ENCODE results near the gene TLE7. TPM values are rescaled to one million over a fixed set of nuclear protein-coding genes. Genes with fewer than 3 reads are reported as not detected.

TLE7 gene
- total RNA-seq, 6 experiments from 2014 or later: not detected

GRCh38 chr16:71423016-71423415 is 18.8 kb downstream of the TLE7 start:
- H3K27me3 Mint-ChIP-seq (ENCODE audit: insufficient read depth): peaks cover 46% of the 10 kb centered on the region
- no peaks in the 10 kb centered on the region for H3K36me3 Mint-ChIP-seq (ENCODE audit: low read depth)
- peaks cover under 1% of the 10 kb centered on the region for H3K4me1 Mint-ChIP-seq (ENCODE audit: low read depth)
- no peak overlapping the region for H3K27ac Mint-ChIP-seq
- TF ChIP-seq CTCF (IDR thresholded peaks at IDR 0.05): no peak
- H3K4me3 Mint-ChIP-seq: no peak overlapping the region
- DNase-seq: no peak
- no peaks in the 10 kb centered on the region for H3K9me3 Mint-ChIP-seq

- Mint-ChIP-seq H3K4me3 (no peak overlapping the region), H3K9me3 (no peaks in the 10 kb centered on the region), H3K4me1 (ENCODE audit: low read depth) (no peaks in the 10 kb centered on the region), H3K27me3 (ENCODE audit: insufficient read depth) (peaks cover 46% of the 10 kb centered on the region), H3K36me3 (ENCODE audit: low read depth) (no peaks in the 10 kb centered on the region), H3K27ac (no peak overlapping the region)
- TF ChIP-seq CTCF (IDR thresholded peaks at IDR 0.05): peak; percentile 70
- no peak for DNase-seq
Observed at GRCh38 chr16:71421911-71422310, 19.9 kb downstream of the TLE7 start.

- DNase-seq: no peak
- H3K27me3 Mint-ChIP-seq (ENCODE audit: insufficient read depth): peaks cover 19% of the 10 kb centered on the region
- H3K4me1 Mint-ChIP-seq (ENCODE audit: low read depth): 0 out of 2 replicates have a peak, but pooled peaks cover 5% of the 10 kb centered on the region
- TF ChIP-seq CTCF (IDR thresholded peaks at IDR 0.05): no peak
- H3K4me3 Mint-ChIP-seq: no peak overlapping the region
- H3K36me3 Mint-ChIP-seq (ENCODE audit: low read depth): no peaks in the 10 kb centered on the region
- no peak overlapping the region for H3K27ac Mint-ChIP-seq
- H3K9me3 Mint-ChIP-seq: no peaks in the 10 kb centered on the region
Observed at GRCh38 chr16:71414038-71414437, 27.8 kb downstream of the TLE7 start.

DNA sequence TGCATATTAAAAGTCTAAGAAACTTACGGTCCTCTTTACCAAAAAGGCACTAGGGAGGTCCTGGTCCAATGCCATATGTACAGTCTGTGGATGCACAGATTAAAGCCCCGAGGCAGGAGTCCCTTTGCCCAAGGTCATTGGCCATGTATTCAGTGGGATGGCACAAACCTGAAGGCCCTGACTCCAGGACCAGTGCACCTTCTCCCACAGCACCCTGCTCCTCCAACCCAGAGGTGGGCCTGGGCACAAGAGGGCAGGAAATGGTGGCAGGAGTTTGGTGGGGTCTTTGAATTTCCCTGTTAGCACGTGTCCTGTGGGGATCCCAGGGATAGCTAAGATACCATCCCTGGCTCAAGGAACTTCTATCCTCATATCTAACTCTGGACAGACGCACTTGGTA is 28.5 kb downstream of the TLE7 start:
- DNase-seq: no peak
- 0 out of 2 replicates have a peak, but pooled peaks cover 5% of the 10 kb centered on the region for H3K4me1 Mint-ChIP-seq (ENCODE audit: low read depth)
- no peak overlapping the region for H3K27ac Mint-ChIP-seq
- H3K36me3 Mint-ChIP-seq (ENCODE audit: low read depth): no peaks in the 10 kb centered on the region
- H3K4me3 Mint-ChIP-seq: no peak overlapping the region
- H3K9me3 Mint-ChIP-seq: no peaks in the 10 kb centered on the region
- peaks cover 22% of the 10 kb centered on the region for H3K27me3 Mint-ChIP-seq (ENCODE audit: insufficient read depth)
- TF ChIP-seq CTCF (IDR thresholded peaks at IDR 0.05): no peak

- Mint-ChIP-seq H3K27me3 (ENCODE audit: insufficient read depth) (peaks cover 30% of the 10 kb centered on the region), H3K4me3 (no peak overlapping the region), H3K27ac (no peak overlapping the region), H3K4me1 (ENCODE audit: low read depth) (0 out of 2 replicates have a peak, but pooled peaks cover 5% of the 10 kb centered on the region), H3K9me3 (no peaks in the 10 kb centered on the region), H3K36me3 (ENCODE audit: low read depth) (no peaks in the 10 kb centered on the region)
- peak; percentile 96 for TF ChIP-seq CTCF (IDR thresholded peaks at IDR 0.05)
- DNase-seq: peak; percentile 46
Observed at GRCh38 chr16:71412270-71413160, 29.3 kb downstream of the TLE7 start.

Data from HFFc6 (cell line).